Hepatocyte (in vitro differentiated cells): Measurements from ENCODE around the gene LDB2. TPM values are rescaled to one million over a fixed set of nuclear protein-coding genes. Genes with fewer than 3 reads are reported as not detected.

ENCODE experiments used
- DNase-seq: peaks from one replicate; pipeline ENCODE4 v3.0.0-alpha.2; 2016; ENCODE audit warnings: low spot score
- H2AFZ ChIP-seq: fragments of 200-600 bp; sonication (generic); 2 replicates; pipeline ENCODE4 v1.6.0; 2016; ENCODE audit warnings: antibody characterized with exemption, mild to moderate bottlenecking
- H3K27ac ChIP-seq: fragments of 200-600 bp; sonication (generic); 2 replicates; pipeline ENCODE4 v1.5.1; 2016; ENCODE audit warnings: mild to moderate bottlenecking
- H3K27me3 ChIP-seq: fragments of 200-600 bp; sonication (generic); 2 replicates; pipeline ENCODE4 v1.6.1; 2016
- H3K36me3 ChIP-seq: fragments of 200-600 bp; sonication (generic); replicated peaks from 2 replicates; pipeline ENCODE4 v1.5.1; 2016; ENCODE audit warnings: low read depth; ENCODE audit not compliant: insufficient read depth
- H3K4me1 ChIP-seq: fragments of 200-600 bp; sonication (generic); 2 replicates; pipeline ENCODE4 v1.5.1; 2016; ENCODE audit warnings: mild to moderate bottlenecking, moderate library complexity; ENCODE audit not compliant: insufficient read depth
- H3K4me2 ChIP-seq: fragments of 200-600 bp; sonication (generic); 2 replicates; pipeline ENCODE4 v1.6.0; 2016
- H3K4me3 ChIP-seq: fragments of 200-600 bp; sonication (generic); 2 replicates; pipeline ENCODE4 v1.5.1; 2016; ENCODE audit warnings: mild to moderate bottlenecking
- H3K79me2 ChIP-seq: fragments of 200-600 bp; sonication (generic); 2 replicates; pipeline ENCODE4 v1.6.0; 2017; ENCODE audit warnings: mild to moderate bottlenecking
- H3K9me2 ChIP-seq: fragments of 200-600 bp; sonication (generic); replicated peaks from 2 replicates; pipeline ENCODE4 v1.6.0; 2017; ENCODE audit warnings: mild to moderate bottlenecking; ENCODE audit not compliant: insufficient read depth
- H3K9me3 ChIP-seq: fragments of 200-600 bp; sonication (generic); 2 replicates; pipeline ENCODE4 v1.5.1; 2016; ENCODE audit warnings: low read depth, mild to moderate bottlenecking
- H4K20me1 ChIP-seq: fragments of 200-600 bp; sonication (generic); 2 replicates; pipeline ENCODE4 v1.6.0; 2016; ENCODE audit warnings: mild to moderate bottlenecking; ENCODE audit not compliant: insufficient read depth, poor library complexity, severe bottlenecking
- CTCF ChIP-seq: fragments of 200-600 bp; sonication (generic); IDR thresholded peaks from 2 replicates; pipeline ENCODE4 v1.5.1; 2016; ENCODE audit warnings: antibody characterized with exemption, mild to moderate bottlenecking; ENCODE audit not compliant: poor library complexity
- EZH2 ChIP-seq: fragments of 200-600 bp; sonication (generic); IDR thresholded peaks from 2 replicates; pipeline ENCODE4 v1.6.1; 2016; ENCODE audit warnings: antibody characterized with exemption, mild to moderate bottlenecking, borderline replicate concordance
- EZH2phosphoT487 ChIP-seq: fragments of 200-600 bp; sonication (generic); IDR thresholded peaks from one replicate; pipeline ENCODE4 v1.6.1; 2018; ENCODE audit warnings: antibody characterized with exemption, mild to moderate bottlenecking, low read depth, moderate library complexity; ENCODE audit not compliant: unreplicated experiment, severe bottlenecking
- WGBS: methylation state at CpG from one replicate; pipeline ENCODE4 v1.1.6; 2016; ENCODE audit warnings: low lambda C conversion rate; ENCODE audit errors: missing lambda C conversion rate; 5-methylcytosine and 5-hydroxymethylcytosine counted together
- polyA plus RNA-seq: library from polyadenylated mRNA; unstranded; fragments of >200 nt; fragmentation: Nextera tagmentation; extraction: Ambion mirVana; gene quantifications from 2 replicates; pipeline ENCODE4 v1.2.1, GENCODE V29; 2016
- total RNA-seq: library from RNA; depleted of rRNA; stranded (reverse); fragments of >200 nt; gene quantifications from 2 replicates; pipeline ENCODE4 v1.2.3, GENCODE V29; 2014

Gene LDB2
- total and polyA plus RNA-seq, 2 experiments from 2014 or later: 8.7 to 20.3 TPM

- no peak overlapping the region for H2AFZ ChIP-seq
- no peak overlapping the region for H3K4me2 ChIP-seq
- H3K9me3 ChIP-seq: no peaks in the 10 kb centered on the region
- H3K27me3 ChIP-seq: no peaks in the 10 kb centered on the region
- H3K9me2 ChIP-seq: no peaks in the 10 kb centered on the region
- H3K4me3 ChIP-seq: no peak overlapping the region
- TF ChIP-seq CTCF: no peak
- no peak for TF ChIP-seq EZH2
- no peak for TF ChIP-seq EZH2phosphoT487
- H3K4me1 ChIP-seq: no peaks in the 10 kb centered on the region
- no peak for DNase-seq
- H4K20me1 ChIP-seq: no peaks in the 10 kb centered on the region
- H3K36me3 ChIP-seq: no peaks in the 10 kb centered on the region
- no peaks in the 10 kb centered on the region for H3K79me2 ChIP-seq
- no peak overlapping the region for H3K27ac ChIP-seq
Measured at GRCh38 chr4:16713271-16713670, 185.2 kb downstream of the LDB2 start.

GRCh38 chr4:16710198-16710597 lies 188.2 kb downstream of the LDB2 start:
- H3K36me3 ChIP-seq: no peaks in the 10 kb centered on the region
- no peak overlapping the region for H2AFZ ChIP-seq
- no peak overlapping the region for H3K27ac ChIP-seq
- no peak overlapping the region for H3K4me2 ChIP-seq
- no peaks in the 10 kb centered on the region for H3K4me1 ChIP-seq
- no peak for TF ChIP-seq EZH2phosphoT487
- TF ChIP-seq CTCF: no peak
- no peak for TF ChIP-seq EZH2
- H3K27me3 ChIP-seq: no peaks in the 10 kb centered on the region
- no peaks in the 10 kb centered on the region for H3K9me2 ChIP-seq
- WGBS: 56% methylated on average over 3 of the region's 3 CpGs
- H3K79me2 ChIP-seq: no peaks in the 10 kb centered on the region
- DNase-seq: no peak
- no peaks in the 10 kb centered on the region for H4K20me1 ChIP-seq
- H3K9me3 ChIP-seq: no peaks in the 10 kb centered on the region
- no peak overlapping the region for H3K4me3 ChIP-seq

- 94% methylated on average over 4 of the region's 4 CpGs for WGBS
- no peak overlapping the region for H2AFZ ChIP-seq
- no peak for DNase-seq
- H3K4me3 ChIP-seq: no peak overlapping the region
- no peak overlapping the region for H3K4me2 ChIP-seq
- H3K36me3 ChIP-seq: no peaks in the 10 kb centered on the region
- H3K9me3 ChIP-seq: no peaks in the 10 kb centered on the region
- H3K27me3 ChIP-seq: no peaks in the 10 kb centered on the region
- H3K27ac ChIP-seq: no peak overlapping the region
- H3K4me1 ChIP-seq: no peaks in the 10 kb centered on the region
- H3K9me2 ChIP-seq: no peaks in the 10 kb centered on the region
- TF ChIP-seq CTCF (no peak), EZH2 (no peak), EZH2phosphoT487 (no peak)
- H3K79me2 ChIP-seq: no peaks in the 10 kb centered on the region
- no peaks in the 10 kb centered on the region for H4K20me1 ChIP-seq
Measured at GRCh38 chr4:16707874-16708273, 190.6 kb downstream of the LDB2 start.

GRCh38 chr4:16706251-16706650 lies 192.2 kb downstream of the LDB2 start:
- no peaks in the 10 kb centered on the region for H3K27me3 ChIP-seq
- DNase-seq: no peak
- no peak overlapping the region for H3K27ac ChIP-seq
- H3K79me2 ChIP-seq: no peaks in the 10 kb centered on the region
- no peaks in the 10 kb centered on the region for H3K9me3 ChIP-seq
- no peak overlapping the region for H2AFZ ChIP-seq
- 80% methylated on average over 6 of the region's 6 CpGs for WGBS
- no peak for TF ChIP-seq CTCF
- no peak for TF ChIP-seq EZH2
- TF ChIP-seq EZH2phosphoT487: no peak
- no peaks in the 10 kb centered on the region for H3K4me1 ChIP-seq
- H3K4me3 ChIP-seq: no peak overlapping the region
- H3K4me2 ChIP-seq: no peak overlapping the region
- no peaks in the 10 kb centered on the region for H4K20me1 ChIP-seq
- no peaks in the 10 kb centered on the region for H3K36me3 ChIP-seq
- H3K9me2 ChIP-seq: no peaks in the 10 kb centered on the region
